ENCODE results near the gene SP6.

- TF ChIP-seq CTCF (IDR thresholded peaks at IDR 0.05) (no peak), EP300 (IDR thresholded peaks at IDR 0.05) (no peak), POLR2A (IDR thresholded peaks at IDR 0.05) (no peak), POLR2AphosphoS5 (IDR thresholded peaks at IDR 0.05) (no peak)
These were observed 47.8 kb downstream of the SP6 start for GRCh38 chr17:47803201-47803600.
